Iris pigment epithelial cell (primary cell): ENCODE results near the gene COPS3.

ENCODE experiments used
- DNase-seq: peaks from one replicate; pipeline ENCODE4 v3.0.0-alpha.2; 2011; ENCODE audit warnings: low read depth

COPS3 gene

DNA sequence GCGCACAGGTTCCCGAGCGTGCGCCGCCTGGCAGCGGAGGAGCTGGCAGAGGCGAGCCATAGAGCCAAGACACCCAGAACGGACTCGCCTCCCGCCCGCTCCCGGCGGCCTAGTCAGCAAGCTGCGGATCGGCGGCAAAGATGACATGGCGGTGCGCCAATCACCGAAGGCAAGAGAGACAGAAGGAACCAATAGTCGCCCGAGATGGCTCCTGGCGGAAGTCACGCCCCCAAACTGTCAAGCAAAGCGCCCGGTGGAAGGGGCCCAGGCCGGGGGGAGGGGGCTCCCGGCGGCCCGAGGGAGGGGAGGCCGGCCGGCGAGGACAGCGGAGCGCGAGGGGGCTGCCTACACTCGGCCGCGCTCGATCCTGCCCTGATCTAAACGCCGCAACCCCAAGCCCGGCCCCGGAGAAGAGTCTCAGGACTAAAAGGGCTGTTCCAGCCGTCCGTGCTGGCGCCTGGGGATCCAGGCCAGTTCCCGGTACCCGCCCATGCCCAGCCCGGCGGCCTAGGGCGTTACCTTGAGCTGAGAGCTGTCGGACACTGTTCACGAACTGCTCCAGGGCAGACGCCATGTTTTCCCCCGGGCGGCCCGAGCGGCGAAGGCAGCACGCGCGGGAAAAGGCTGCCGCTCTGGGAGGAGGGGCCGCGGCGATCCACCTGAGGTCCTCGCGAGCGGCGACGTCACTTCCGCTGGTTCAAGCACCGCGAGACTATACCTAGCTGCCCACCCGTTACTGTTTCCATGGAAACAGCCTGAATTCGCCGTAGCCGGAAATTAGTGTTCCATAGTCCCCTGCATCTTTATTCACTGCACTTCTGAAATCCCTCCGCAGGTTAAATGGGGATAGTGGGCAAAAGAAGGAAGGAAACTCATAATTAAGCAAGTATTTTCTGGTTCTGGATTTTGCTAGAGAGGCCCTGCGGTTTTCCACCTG, at the start of gene COPS3:
Gene COPS3 (minus strand): TSS at position 634 of the 937 bp plus-strand sequence. CDS start 60 bp downstream, at position 574.
- DNase-seq = peak; percentile 97

DNA sequence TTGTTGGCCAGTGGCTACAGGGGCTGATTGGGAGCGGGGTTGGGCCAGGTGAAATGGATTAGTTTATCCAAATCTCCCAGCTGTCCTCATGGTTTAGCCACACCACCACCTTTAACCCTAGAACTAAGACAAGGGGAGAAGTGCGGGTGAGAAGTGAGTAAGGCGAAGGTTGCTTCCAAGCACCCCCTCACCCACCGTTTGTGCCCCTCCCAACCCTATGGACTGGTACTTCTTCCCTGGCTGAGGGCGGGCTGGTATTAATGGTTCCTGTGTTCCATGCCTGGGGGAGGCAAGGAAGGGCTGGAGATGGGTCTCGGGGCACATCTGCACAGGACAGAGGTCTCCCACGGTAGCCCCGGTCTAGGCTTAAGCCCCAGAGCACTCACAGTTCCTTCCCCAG, 47.2 kb upstream of the COPS3 start:
- no peak for DNase-seq

DNA sequence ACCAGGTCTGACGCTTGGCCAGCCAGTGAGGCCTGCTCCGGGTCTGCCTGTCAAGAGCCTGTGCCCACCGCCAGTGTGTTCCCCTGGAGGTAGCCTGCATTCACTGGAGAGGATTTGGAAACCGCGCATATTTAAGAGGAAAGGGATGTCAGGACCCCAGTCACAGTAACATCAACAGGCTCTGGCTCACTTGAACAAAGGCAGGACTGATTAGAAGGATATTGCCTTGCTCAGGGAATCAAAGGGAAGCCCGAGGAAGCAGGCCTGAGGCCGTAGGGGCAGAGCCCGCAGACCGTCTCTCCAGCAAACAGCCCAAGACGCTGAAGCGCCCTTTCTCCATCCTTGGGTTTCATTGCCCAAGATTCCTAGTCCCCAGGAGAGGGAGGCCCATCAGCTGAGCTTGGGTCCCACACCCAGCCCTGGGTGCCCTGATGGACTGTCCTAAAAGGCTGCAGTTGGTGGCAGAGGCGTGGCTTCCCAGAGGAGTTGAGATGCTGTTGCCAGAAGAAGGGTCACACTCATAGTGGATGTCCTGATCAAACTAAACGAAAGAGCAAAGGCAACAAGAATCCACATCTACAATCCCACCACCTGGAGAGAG, 45.3 kb upstream of the COPS3 start:
- no peak for DNase-seq

DNA sequence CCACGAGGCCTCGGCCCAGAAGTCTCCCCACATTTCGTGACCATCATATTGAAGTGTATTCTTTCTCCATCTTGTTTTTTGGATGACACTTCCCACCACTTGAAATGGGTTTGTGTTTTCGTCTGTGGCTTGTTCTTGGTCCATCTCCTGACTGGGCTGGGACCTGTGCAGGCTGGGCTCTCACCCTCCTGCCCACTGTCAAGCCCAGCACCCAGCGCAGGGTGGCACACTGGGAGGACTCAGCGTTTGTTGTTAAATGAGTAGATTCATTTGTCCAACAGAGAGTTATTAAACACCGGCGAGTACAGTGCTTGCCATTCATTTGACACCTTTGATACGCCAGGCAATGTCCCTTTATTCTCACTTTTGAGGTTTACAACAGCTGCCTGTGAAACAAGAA, 44.8 kb upstream of the COPS3 start:
- no peak for DNase-seq

DNA sequence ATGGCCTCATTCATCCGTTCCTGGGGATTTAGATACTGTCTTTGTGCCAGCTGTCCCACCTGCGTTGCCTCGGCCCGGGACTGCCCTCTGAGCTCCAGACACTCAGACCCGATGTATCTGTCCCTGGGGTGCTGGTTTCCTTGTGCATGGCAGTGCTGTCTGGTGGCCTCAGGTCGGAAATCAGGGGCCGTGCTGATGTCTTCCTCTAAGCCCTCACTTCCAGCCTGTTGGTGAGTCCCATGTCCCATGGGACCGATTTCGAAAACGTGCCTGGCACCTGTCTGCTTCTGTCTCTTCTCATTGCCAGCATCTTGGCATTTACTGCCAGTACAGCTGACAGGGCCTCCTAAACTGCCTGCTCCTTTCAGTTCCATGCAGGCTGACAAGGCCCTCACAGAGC, 44.2 kb upstream of the COPS3 start:
- DNase-seq = no peak

DNA sequence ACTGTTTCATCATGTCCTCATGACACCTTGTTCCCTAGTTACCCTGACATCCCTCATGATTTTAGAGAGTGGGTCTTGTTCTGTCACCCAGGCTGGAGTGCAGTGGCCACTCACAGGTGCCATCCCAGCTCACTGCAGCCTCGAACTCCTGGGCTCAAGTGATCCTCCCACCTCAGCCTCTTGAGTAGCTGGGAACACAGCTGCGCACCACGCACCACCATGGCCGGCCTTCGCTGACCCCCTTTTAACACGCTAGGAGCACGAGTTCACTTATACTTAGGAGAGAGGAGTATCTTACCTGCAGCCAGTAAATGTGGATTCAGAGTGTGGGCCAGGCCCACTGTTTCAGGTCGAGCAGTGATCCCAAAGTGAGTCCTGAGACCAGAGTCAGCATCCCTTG, 43.6 kb upstream of the COPS3 start:
- no peak for DNase-seq

DNA sequence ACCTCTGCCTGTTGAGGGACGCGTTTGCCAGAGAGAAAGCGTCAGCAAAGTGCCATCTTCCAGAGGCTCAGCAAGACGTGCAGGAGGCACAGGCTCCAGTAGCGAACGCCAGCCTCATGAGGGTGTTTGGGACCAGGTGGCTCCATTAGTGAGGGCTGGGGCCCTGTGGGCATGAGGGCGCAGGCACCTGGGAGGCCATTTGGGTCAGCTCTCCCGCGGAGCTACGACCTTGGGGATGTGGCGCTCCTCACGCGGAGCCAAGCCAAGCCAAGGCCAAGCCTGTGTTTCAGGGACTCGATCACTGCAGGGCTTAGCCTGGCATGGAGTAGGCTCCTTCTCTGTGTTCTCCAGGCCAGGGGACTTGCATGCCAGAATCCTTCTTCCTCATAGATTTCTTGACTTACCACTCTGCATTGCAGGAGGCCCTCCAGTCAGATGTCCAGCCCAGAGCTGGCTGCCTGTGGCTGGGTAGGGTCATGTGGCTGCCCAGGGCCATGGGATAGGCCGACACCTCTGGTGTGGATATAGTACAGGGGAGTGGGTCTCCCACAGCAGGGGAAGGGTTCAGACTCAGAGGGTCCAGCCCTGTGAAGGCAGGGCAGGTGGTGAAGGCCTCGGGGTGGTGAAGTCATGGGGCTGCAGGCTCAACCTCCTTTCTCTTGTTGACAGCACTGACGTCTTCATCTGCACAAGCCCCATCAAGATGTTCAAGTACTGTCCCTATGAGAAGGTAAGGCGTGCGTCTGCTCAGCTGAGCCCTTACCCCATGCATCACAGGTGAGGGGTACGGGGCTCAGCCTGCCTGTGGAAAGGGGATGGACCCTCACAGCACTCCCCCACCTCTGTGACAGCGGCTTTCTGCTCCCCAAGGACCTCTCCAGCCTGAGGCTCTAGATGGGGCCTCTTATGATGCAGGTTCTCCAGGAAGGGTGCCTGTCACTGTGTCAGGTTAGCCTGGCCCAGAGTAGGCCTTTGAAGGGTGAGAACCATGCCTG, 41.8 kb upstream of the COPS3 start:
- no peak for DNase-seq

DNA sequence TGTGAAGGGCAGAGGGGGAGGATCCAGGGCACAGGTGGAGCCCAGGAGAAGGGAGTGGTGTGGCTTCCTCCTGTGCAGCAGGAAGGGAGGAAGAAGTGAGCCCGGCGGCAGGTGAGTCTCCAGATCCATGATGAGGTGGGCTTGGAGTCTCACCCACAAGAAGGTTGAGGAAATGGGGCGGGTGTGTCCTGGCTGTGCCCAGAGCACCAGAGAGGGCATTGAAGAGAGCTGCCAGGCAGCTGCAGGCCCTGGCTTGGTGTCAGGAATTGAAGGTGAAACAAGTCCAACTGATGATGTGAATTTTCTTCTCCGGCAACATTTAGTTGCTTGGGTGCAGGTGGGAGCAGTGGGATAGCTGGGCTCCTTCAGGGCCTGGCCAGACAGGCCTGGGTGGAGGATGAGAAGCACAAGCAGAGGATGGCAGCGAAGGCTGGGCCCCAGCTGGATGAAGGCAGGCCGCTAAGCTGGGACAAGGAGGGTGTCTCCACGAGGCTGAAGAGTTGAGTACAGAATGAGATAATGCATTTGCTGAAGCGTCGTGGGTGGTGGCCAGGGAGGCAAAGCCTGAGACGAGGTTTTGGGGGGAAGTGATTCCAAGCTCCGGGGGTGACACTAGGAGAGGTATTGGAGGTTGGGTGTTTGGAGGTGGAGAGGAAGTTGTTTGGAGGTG, 40.4 kb upstream of the COPS3 start:
- DNase-seq = no peak

DNA sequence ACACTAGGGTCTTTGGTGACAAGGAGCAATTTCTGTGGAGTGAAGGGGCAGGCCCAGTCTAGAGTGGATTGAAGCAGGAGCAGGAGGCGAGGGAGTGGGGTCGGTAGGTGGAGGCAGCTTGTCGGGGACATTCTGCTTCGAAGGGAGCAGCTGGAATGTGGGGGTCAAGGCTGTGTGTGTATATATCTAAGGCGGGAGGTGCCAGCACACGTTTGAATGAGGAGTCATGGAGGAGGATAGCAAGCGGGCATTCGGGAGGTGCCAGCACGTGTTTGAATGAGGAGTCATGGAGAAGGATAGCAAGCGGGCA, 39.8 kb upstream of the COPS3 start:
- no peak for DNase-seq

DNA sequence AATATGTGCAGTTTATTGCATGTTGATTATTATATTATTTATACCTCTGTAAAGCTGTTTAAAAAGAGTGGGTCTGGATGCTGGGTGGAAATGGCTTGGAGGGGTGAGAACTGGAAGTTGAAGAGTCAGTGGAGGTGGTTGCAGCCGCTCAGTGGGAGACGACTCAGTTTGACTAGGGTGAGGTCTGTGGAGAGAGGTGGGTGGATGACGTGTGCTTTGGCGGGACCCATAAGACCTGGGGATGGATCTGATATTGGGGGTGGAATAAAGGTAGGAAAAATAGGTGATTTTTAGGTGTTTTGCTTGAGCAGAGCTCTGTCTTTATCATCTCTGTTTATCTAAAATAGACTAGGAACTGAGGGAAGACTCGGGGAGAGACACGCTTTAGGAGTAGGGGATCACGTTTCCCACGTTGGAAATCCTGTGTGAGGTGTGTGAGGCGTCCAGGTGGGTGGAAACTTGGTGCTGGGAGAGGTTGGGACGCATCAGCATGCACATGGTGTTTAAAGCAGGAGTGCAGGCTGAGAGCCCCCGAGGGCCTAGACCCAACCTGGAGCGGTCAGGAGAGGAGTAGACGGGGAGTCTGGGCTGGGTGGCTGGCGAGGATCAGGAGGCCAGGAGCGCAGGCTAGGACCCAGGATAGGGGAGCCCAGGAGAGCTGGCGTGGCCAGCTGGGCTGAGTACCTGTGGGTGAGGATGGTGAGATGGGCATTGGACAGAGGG, 39.3 kb upstream of the COPS3 start:
- DNase-seq = no peak

DNA sequence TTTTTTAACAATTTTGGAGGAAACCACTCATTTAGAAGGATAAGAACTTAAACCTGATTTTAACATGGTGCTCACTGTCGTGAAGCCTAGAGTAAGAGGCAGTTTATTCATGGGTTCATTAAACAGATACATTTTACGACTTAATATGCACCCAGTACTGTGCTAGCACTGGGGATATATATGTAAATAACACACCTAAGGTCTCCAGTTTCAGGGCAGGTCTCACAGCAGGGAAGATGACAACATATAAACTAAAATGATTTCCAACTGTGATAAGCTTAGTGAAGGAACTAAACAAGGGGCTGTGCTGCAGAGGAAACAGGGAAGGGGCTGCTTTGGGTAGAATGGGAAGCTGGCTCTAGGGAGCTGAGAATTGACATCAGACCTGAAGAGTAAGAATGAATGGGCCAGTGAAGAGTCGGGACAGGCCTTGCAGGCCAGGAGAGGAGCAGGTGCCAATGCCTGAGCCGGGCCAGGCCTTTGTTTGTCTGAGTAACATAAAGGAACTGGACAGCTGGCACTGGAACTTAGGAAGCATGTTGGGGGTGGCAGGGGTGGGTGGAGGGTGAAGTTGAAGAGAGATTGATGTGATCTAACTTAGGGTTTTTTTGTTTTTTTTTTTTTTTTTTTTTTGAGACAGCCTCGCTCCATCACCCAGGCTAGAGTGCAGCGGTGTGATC, 34.2 kb upstream of the COPS3 start:
- no peak for DNase-seq

DNA sequence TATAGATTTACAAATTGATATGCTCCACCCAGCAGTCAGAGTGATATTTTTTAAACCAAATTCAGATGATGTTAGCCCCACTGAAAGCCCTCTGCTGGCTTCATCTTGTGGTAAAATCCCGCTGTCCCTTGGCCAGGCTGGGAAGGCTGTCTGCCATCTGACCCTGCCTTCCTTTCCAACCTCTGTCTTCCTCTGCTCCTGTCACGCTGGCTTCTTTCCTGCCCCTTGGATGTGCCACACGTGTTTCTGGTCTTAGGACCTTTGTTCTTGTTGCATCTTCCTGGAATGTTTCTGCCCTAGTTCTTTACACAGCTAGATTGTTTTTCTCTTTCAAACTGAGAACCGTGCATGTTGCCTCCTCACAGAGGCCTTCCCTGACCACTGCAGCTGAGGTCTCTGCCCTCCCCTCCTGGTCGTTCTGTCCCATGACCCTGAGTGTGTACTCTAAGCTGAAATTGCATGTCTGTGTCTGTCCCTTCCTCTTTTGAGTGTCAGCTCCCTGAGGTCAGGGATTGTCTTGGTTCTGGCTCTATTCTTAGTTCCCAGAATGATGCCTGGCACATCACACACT, 33.5 kb upstream of the COPS3 start:
- no peak for DNase-seq

DNA sequence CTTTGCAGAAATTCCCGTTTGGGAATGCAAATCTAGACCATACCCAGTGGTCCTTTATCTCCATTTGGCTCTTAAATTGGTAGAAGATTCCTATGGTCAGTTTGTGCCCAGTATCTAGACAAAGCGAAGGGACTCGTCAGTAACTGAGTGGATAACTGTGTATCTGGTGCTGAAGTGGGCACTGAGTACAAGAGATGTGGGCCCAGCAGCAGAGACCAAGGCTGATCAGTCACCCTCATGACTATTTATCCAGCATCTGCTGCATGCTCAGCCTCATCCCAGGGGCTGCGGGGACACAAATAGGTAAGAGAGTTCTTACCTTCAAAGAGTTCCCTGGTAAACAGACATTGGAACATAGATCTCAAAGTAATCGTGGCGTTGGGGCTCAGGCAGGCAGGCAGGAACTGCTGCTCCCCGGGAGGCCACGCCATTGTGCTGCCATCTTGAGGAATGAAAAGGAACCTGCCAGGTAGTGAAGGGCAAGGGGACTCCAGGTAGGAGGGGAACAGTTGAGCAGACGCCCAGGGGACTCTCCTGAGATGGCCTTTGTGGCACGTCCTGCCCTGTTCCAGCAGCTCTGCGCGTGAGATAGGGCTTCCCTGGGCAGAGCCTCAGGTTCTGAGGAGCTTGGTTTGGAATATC, 32.4 kb upstream of the COPS3 start:
- DNase-seq = peak; percentile 14

DNA sequence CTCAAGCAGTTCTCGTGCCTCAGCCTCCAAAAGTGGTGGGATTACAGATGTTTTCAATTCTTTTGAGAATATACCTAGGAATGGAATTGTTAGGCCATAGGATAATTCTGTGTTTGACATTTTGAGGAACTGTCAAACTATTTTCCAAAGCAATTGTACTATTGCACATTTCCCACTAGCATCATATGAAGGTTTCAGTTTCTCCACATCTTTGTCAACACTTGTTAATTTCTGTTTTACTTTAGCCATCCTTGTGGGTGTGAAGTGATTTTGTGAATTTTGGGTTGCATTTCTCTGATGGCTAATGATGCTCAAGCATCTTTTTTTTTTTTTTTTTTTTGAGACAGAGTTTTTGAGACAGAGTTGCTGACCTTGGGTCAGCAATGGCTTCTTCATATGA, 28.3 kb upstream of the COPS3 start:
- no peak for DNase-seq

DNA sequence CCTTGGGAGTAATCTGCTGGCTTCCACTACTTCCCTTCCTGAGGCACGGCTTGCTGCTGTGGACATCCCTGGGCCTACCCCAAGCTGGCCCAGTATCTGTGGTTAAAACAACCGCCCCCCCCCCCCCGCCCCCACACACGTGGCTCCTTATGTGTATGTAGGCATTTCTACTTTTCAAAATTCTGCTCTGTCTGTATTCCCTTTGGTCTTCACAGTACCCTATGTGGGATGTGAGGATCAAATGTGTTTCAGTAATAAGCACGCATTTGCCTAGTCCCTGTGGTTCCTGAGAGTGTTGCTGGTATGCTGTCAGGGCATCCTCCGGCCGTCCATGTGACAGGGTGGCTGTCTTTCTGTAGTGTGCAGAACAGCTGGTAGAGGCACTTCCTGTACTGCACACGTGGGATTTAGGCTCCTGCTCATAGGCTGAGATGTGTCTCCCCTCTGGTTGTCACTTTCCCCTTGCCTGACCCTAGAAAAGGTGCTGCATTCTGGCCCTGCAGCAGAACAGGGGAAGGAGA, 24.3 kb upstream of the COPS3 start:
- DNase-seq = peak; percentile 16

DNA sequence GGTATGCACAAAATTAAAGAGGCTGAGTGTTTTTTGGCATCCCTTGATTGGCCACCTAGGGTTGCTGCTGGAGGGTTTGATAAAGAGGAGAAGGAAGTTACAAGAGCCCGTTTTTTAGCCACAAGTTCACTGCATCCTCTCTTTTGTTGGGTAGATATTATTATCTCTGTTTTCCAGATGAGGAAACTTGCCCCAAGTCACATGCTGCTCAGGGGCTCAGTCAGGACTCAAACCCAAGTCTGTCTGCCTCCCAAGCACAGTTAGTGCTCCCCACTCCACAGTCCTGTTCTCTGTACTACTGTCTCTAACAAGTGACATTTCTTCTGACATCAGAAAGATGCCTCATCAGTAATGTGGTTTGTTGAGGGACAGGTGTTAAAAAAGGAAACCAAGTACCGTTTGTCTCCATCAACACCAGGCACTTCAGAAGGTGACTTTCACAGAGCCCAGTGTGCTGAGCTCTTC, 23.5 kb upstream of the COPS3 start:
- no peak for DNase-seq

DNA sequence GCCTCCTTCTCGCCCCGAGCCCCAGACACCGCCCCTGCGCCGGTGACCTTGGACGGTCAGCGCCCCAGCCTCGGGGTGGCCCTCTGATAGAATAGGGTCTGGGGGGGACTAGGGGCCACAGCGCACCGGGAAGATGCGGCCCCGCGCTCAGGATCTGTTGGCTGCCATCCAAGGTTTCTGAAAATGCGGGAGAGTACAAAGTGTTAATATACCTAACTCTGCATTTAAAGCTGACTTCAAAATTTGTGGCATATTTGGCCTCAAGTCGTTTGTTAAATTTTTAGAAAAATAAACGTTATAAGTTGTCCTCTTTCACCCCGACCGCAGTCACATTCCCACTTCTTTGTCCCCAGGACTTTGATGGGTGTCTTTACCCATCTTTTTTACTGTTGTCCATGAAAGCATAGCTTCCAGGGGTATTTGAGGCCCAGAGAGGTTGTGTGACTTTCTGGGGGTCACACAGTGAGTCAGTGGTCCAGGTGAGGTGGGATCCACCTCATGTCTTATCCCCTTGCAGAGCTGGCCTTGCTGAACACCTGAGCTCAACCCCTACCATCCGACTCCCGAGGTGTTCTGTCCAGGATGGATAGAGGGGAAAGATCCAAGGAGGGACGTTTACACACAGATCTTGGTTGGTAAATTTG, 22.9 kb upstream of the COPS3 start:
- DNase-seq = no peak

DNA sequence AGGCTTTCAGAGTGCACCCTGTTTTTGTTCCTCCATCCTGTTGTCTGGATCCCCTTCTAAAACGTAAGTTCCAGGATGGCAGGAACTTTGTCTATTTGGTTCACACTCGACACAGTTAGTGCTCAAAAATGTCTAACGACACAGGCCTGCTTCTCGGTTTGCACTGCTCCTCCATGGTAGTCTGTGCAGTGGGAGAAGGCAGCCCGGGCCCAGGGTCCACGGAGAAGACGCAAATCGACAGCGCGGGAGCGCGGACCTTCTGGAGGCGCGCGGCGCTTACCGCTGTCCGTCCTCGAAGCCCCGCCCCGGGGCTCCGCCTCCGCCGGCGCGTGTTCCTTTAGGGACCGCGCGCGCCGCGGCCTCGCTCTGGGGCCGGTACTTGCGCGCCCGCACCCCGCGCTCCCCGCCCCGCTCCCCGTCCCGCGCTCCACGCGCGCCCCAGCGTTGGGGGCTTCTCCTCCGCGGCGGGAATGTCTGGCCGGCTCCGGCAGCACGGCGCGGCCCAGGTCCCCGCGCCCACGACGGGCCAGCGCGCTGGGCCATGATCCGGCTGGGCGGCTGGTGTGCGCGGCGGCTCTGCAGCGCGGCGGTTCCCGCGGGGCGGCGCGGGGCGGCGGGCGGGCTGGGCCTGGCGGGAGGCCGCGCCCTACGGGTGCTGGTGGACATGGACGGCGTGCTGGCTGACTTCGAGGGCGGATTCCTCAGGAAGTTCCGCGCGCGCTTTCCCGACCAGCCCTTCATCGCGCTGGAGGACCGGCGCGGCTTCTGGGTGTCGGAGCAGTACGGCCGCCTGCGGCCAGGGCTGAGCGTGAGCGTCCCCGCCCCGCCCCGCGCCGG, 22.2 kb upstream of the COPS3 start, which contains the start of gene NT5M:
Gene NT5M (plus strand): TSS at position 364 of the 837 bp plus-strand sequence. CDS start 178 bp downstream, at position 542.
- DNase-seq = peak; percentile 73
